ENCODE results near the gene ARPC4. TPM values are rescaled to one million over a fixed set of nuclear protein-coding genes. Genes with fewer than 3 reads are reported as not detected.

Gene ARPC4
- total RNA-seq, 1 experiment from 2014 or later: 143 TPM

DNA sequence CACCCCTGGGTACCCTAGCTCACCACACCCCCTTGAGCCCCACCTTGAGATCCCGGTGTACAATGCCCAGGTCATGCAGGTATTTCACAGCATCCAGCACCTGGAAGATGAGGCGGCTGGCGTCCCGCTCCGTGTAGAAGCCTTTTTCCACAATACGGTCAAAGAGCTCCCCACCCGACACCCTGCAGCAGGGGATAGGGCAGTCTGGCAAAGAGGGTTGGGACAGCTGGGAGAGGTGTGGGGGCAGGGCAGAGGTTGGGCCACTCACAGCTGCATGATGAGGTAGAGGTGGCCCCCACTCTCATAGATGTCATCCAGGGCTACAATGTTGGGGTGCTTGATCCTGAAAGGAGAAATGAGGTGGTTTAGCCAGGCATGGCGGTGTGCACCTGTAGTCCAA, 30.0 kb upstream of the ARPC4 start:
- ChIA-PET POLR2A (interaction anchor here (0.6 kb wide), 2 partner anchors 114 to 1472 kb away, joined by 5 to 6 read pairs; no protein-coding TSS in a partner anchor), CTCF (interaction anchor here (0.7 to 1.4 kb wide), 3 partner anchors 13 to 259 kb away, joined by 3 to 5 read pairs (median 4); partner anchors contain the start of gene OGG1)
- Mint-ChIP-seq H3K36me3 (peaks cover 8% of the 10 kb centered on the region; the same call in 1 of the 2 replicates), H3K4me1 (peaks cover 8% of the 10 kb centered on the region), H3K4me3 (no peak overlapping the region), H3K27me3 (ENCODE audit: low read depth) (peaks cover 42% of the 10 kb centered on the region), H3K9me3 (no peaks in the 10 kb centered on the region), H3K27ac (no peak overlapping the region)
- TF ChIP-seq ZNF671 (CRISPR knock-in tag; IDR thresholded peaks at IDR 0.05) (no peak), SOX15 (CRISPR knock-in tag; IDR thresholded peaks at IDR 0.05) (no peak), NFYB (CRISPR knock-in tag; conservative IDR thresholded peaks at IDR 0.05; ENCODE audit: low read depth) (no peak), ZNF232 (CRISPR knock-in tag; IDR thresholded peaks at IDR 0.05) (no peak), HMGA2 (CRISPR knock-in tag; IDR thresholded peaks at IDR 0.05) (no peak), SMAD3 (CRISPR knock-in tag; IDR thresholded peaks at IDR 0.05; ENCODE audit: borderline replicate concordance) (no peak), PRRX2 (CRISPR knock-in tag; IDR thresholded peaks at IDR 0.05) (no peak), ZNF263 (CRISPR knock-in tag; IDR thresholded peaks at IDR 0.05; ENCODE audit: low read depth) (no peak), MYBL2 (CRISPR knock-in tag; IDR thresholded peaks at IDR 0.05) (no peak), GRHL2 (CRISPR knock-in tag; IDR thresholded peaks at IDR 0.05; ENCODE audit: insufficient replicate concordance, severe bottlenecking) (no peak), SMAD4 (CRISPR knock-in tag; IDR thresholded peaks at IDR 0.05) (no peak), RORB (CRISPR knock-in tag; IDR thresholded peaks at IDR 0.05) (no peak), FOXK1 (CRISPR knock-in tag; IDR thresholded peaks at IDR 0.05) (no peak)
- TF ChIP-seq, protein P1, sequence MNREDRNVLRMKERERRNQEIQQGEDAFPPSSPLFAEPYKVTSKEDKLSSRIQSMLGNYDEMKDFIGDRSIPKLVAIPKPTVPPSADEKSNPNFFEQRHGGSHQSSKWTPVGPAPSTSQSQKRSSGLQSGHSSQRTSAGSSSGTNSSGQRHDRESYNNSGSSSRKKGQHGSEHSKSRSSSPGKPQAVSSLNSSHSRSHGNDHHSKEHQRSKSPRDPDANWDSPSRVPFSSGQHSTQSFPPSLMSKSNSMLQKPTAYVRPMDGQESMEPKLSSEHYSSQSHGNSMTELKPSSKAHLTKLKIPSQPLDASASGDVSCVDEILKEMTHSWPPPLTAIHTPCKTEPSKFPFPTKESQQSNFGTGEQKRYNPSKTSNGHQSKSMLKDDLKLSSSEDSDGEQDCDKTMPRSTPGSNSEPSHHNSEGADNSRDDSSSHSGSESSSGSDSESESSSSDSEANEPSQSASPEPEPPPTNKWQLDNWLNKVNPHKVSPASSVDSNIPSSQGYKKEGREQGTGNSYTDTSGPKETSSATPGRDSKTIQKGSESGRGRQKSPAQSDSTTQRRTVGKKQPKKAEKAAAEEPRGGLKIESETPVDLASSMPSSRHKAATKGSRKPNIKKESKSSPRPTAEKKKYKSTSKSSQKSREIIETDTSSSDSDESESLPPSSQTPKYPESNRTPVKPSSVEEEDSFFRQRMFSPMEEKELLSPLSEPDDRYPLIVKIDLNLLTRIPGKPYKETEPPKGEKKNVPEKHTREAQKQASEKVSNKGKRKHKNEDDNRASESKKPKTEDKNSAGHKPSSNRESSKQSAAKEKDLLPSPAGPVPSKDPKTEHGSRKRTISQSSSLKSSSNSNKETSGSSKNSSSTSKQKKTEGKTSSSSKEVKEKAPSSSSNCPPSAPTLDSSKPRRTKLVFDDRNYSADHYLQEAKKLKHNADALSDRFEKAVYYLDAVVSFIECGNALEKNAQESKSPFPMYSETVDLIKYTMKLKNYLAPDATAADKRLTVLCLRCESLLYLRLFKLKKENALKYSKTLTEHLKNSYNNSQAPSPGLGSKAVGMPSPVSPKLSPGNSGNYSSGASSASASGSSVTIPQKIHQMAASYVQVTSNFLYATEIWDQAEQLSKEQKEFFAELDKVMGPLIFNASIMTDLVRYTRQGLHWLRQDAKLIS (CRISPR knock-in tag; IDR thresholded peaks at IDR 0.05; ENCODE audit: borderline replicate concordance): no peak
- TF ChIP-seq, protein P2, sequence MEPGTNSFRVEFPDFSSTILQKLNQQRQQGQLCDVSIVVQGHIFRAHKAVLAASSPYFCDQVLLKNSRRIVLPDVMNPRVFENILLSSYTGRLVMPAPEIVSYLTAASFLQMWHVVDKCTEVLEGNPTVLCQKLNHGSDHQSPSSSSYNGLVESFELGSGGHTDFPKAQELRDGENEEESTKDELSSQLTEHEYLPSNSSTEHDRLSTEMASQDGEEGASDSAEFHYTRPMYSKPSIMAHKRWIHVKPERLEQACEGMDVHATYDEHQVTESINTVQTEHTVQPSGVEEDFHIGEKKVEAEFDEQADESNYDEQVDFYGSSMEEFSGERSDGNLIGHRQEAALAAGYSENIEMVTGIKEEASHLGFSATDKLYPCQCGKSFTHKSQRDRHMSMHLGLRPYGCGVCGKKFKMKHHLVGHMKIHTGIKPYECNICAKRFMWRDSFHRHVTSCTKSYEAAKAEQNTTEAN (CRISPR knock-in tag; IDR thresholded peaks at IDR 0.05): no peak
- TF ChIP-seq, protein P3, sequence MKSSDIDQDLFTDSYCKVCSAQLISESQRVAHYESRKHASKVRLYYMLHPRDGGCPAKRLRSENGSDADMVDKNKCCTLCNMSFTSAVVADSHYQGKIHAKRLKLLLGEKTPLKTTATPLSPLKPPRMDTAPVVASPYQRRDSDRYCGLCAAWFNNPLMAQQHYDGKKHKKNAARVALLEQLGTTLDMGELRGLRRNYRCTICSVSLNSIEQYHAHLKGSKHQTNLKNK (CRISPR knock-in tag; IDR thresholded peaks at IDR 0.05): no peak
- TF ChIP-seq, protein P4, sequence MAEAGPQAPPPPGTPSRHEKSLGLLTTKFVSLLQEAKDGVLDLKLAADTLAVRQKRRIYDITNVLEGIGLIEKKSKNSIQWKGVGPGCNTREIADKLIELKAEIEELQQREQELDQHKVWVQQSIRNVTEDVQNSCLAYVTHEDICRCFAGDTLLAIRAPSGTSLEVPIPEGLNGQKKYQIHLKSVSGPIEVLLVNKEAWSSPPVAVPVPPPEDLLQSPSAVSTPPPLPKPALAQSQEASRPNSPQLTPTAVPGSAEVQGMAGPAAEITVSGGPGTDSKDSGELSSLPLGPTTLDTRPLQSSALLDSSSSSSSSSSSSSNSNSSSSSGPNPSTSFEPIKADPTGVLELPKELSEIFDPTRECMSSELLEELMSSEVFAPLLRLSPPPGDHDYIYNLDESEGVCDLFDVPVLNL (CRISPR knock-in tag; IDR thresholded peaks at IDR 0.05; ENCODE audit: borderline replicate concordance, low read depth): no peak
- TF ChIP-seq, protein P5, sequence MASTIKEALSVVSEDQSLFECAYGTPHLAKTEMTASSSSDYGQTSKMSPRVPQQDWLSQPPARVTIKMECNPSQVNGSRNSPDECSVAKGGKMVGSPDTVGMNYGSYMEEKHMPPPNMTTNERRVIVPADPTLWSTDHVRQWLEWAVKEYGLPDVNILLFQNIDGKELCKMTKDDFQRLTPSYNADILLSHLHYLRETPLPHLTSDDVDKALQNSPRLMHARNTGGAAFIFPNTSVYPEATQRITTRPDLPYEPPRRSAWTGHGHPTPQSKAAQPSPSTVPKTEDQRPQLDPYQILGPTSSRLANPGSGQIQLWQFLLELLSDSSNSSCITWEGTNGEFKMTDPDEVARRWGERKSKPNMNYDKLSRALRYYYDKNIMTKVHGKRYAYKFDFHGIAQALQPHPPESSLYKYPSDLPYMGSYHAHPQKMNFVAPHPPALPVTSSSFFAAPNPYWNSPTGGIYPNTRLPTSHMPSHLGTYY (CRISPR knock-in tag; IDR thresholded peaks at IDR 0.05): no peak
- ATAC-seq (peak; percentile 19; the same call in 1 of the 2 replicates), DNase-seq (ENCODE audit: low spot score) (no peak)

DNA sequence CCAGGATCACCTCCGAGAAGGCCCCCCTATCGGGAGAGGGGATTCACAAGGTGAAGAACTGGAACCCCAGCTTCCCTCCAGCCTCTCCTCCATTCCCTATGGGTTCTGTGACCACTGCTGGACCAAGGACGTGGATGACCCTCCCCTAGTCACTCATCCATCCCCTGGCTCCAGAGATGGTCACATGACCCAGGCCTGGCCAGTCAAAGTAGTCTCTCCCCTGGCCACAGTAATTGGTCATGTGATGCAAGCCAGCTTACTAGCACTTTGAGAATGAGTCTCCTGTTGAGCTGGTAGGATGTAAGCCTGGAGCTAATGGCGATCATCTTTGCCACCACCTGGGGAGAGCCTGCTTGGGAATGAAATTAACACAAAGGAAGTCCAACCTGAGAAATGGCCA, 27.0 kb upstream of the ARPC4 start:
- ChIA-PET CTCF (interaction anchor here (1.4 kb wide), 1 partner anchor 39 kb away, joined by 3 read pairs; no protein-coding TSS in a partner anchor), POLR2A (interaction anchor here (1.3 kb wide), 1 partner anchor 17 kb away, joined by 4 read pairs; the partner anchor contains the start of gene OGG1)
- H3K9me3 Mint-ChIP-seq: no peaks in the 10 kb centered on the region
- peak; percentile 20 for ATAC-seq
- no peak for DNase-seq (ENCODE audit: low spot score)
- peaks cover 59% of the 10 kb centered on the region for H3K27me3 Mint-ChIP-seq (ENCODE audit: low read depth)
- H3K36me3 Mint-ChIP-seq: no peaks in the 10 kb centered on the region
- no peak for TF ChIP-seq ATF1 (CRISPR knock-in tag; IDR thresholded peaks at IDR 0.05)
- TF ChIP-seq, protein P6, sequence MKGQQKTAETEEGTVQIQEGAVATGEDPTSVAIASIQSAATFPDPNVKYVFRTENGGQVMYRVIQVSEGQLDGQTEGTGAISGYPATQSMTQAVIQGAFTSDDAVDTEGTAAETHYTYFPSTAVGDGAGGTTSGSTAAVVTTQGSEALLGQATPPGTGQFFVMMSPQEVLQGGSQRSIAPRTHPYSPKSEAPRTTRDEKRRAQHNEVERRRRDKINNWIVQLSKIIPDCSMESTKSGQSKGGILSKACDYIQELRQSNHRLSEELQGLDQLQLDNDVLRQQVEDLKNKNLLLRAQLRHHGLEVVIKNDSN (CRISPR knock-in tag; IDR thresholded peaks at IDR 0.05): peak; percentile 92
- TF ChIP-seq, protein P7, sequence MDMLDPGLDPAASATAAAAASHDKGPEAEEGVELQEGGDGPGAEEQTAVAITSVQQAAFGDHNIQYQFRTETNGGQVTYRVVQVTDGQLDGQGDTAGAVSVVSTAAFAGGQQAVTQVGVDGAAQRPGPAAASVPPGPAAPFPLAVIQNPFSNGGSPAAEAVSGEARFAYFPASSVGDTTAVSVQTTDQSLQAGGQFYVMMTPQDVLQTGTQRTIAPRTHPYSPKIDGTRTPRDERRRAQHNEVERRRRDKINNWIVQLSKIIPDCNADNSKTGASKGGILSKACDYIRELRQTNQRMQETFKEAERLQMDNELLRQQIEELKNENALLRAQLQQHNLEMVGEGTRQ (CRISPR knock-in tag; IDR thresholded peaks at IDR 0.05): peak; percentile 94
- no peak overlapping the region for H3K27ac Mint-ChIP-seq
- peaks cover 15% of the 10 kb centered on the region for H3K4me1 Mint-ChIP-seq
- no peak overlapping the region for H3K4me3 Mint-ChIP-seq

Data from WTC11 (cell line).